H9 (cell line): Measurements from ENCODE around the gene RAI14. TPM values are rescaled to one million over a fixed set of nuclear protein-coding genes. Genes with fewer than 3 reads are reported as not detected.

Experiments used
- DNase-seq: peaks from one replicate; pipeline ENCODE4 v3.0.0-alpha.2; 2017
- H2AFZ ChIP-seq: one replicate; pipeline ENCODE4 v1.6.1; 2013; ENCODE audit warnings: mild to moderate bottlenecking, low read length, control low read depth, moderate library complexity
- H2AK5ac ChIP-seq: 2 replicates; pipeline ENCODE4 v1.6.1; 2013; ENCODE audit warnings: low read length, control low read depth, mixed read lengths; ENCODE audit not compliant: insufficient read length
- H2BK120ac ChIP-seq: one replicate; pipeline ENCODE4 v1.6.1; 2013; ENCODE audit warnings: low read depth, mild to moderate bottlenecking, low read length, control low read depth, inconsistent platforms; ENCODE audit not compliant: poor library complexity, severe bottlenecking
- H2BK12ac ChIP-seq: 2 replicates; pipeline ENCODE4 v1.6.1; 2013; ENCODE audit warnings: low read length, control low read depth, mixed read lengths, low read depth; ENCODE audit not compliant: insufficient read length
- H2BK15ac ChIP-seq: 2 replicates; pipeline ENCODE4 v1.6.1; 2013; ENCODE audit warnings: low read depth, low read length, control low read depth
- H2BK20ac ChIP-seq: one replicate; pipeline ENCODE4 v1.6.1; 2013; ENCODE audit warnings: low read depth, mild to moderate bottlenecking, low read length, control low read depth, inconsistent platforms; ENCODE audit not compliant: poor library complexity, severe bottlenecking
- H2BK5ac ChIP-seq: 2 replicates; pipeline ENCODE4 v1.6.1; 2013; ENCODE audit warnings: low read length, control low read depth, mixed read lengths; ENCODE audit not compliant: insufficient read length
- H3K14ac ChIP-seq: 2 replicates; pipeline ENCODE4 v1.6.1; 2013; ENCODE audit warnings: low read length, control low read depth; ENCODE audit not compliant: insufficient read depth
- H3K18ac ChIP-seq: 2 replicates; pipeline ENCODE4 v1.6.1; 2013; ENCODE audit warnings: low read depth, mild to moderate bottlenecking, mixed read lengths, low read length, control low read depth; ENCODE audit not compliant: insufficient read length
- H3K23ac ChIP-seq: 2 replicates; pipeline ENCODE4 v1.6.1; 2013; ENCODE audit warnings: low read length, control low read depth, mixed read lengths, low read depth; ENCODE audit not compliant: insufficient read length
- H3K23me2 ChIP-seq: 2 replicates; pipeline ENCODE4 v1.6.1; 2013; ENCODE audit warnings: low read depth, mild to moderate bottlenecking, mixed read lengths, low read length, control low read depth; ENCODE audit not compliant: insufficient read length, poor library complexity, severe bottlenecking
- H3K27ac ChIP-seq: 2 replicates; pipeline ENCODE4 v1.5.1; 2013; ENCODE audit warnings: low read length, control low read depth, mixed read lengths, low read depth; ENCODE audit not compliant: insufficient read length
- H3K27me3 ChIP-seq: 2 replicates; pipeline ENCODE4 v1.6.1; 2013; ENCODE audit warnings: low read length, control low read depth, inconsistent platforms; ENCODE audit not compliant: insufficient read depth
- H3K4ac ChIP-seq: 2 replicates; pipeline ENCODE4 v1.6.1; 2013; ENCODE audit warnings: low read depth, mild to moderate bottlenecking, control low read depth, inconsistent platforms, low read length, moderate library complexity
- H3K4me1 ChIP-seq: 2 replicates; pipeline ENCODE4 v1.6.1; 2013; ENCODE audit warnings: low read length, control low read depth, inconsistent platforms; ENCODE audit not compliant: insufficient read depth
- H3K4me2 ChIP-seq: 2 replicates; pipeline ENCODE4 v1.6.1; 2013; ENCODE audit warnings: low read length, control low read depth, mixed read lengths; ENCODE audit not compliant: insufficient read length, insufficient read depth
- H3K56ac ChIP-seq: 2 replicates; pipeline ENCODE4 v1.6.1; 2013; ENCODE audit warnings: low read depth, mild to moderate bottlenecking, mixed read lengths, low read length, control low read depth; ENCODE audit not compliant: insufficient read length
- H3K79me1 ChIP-seq: 2 replicates; pipeline ENCODE4 v1.6.1; 2013; ENCODE audit warnings: low read depth, mild to moderate bottlenecking, moderate library complexity, low read length, control low read depth, inconsistent platforms; ENCODE audit not compliant: insufficient read depth, poor library complexity, severe bottlenecking
- H3K79me2 ChIP-seq: 2 replicates; pipeline ENCODE4 v1.6.1; 2013; ENCODE audit warnings: low read length, control low read depth, inconsistent platforms; ENCODE audit not compliant: insufficient read depth
- H3K9ac ChIP-seq: 2 replicates; pipeline ENCODE4 v1.6.1; 2013; ENCODE audit warnings: low read length, control low read depth, mixed read lengths; ENCODE audit not compliant: insufficient read length; ENCODE audit errors: extremely low read depth
- H3K9me3 ChIP-seq: one replicate; pipeline ENCODE4 v1.6.1; 2013; ENCODE audit warnings: low read depth, low read length, inconsistent platforms; ENCODE audit not compliant: control insufficient read depth
- H3T11ph ChIP-seq: one replicate; pipeline ENCODE4 v1.6.1; 2013; ENCODE audit warnings: mild to moderate bottlenecking, low read length, control low read depth, inconsistent platforms
- H4K20me1 ChIP-seq: one replicate; pipeline ENCODE4 v1.6.1; 2013; ENCODE audit not compliant: control insufficient read depth, insufficient read length, insufficient read depth
- H4K5ac ChIP-seq: 2 replicates; pipeline ENCODE4 v1.6.1; 2013; ENCODE audit warnings: low read depth, mild to moderate bottlenecking, mixed read lengths, low read length, control low read depth; ENCODE audit not compliant: insufficient read length
- H4K8ac ChIP-seq: replicated peaks from 2 replicates; pipeline ENCODE4 v1.6.1; 2013; ENCODE audit warnings: low read length, control low read depth, mixed read lengths, low read depth; ENCODE audit not compliant: insufficient read length
- H4K91ac ChIP-seq: 2 replicates; pipeline ENCODE4 v1.6.1; 2013; ENCODE audit warnings: low read depth, mild to moderate bottlenecking, moderate library complexity, mixed read lengths, low read length, control low read depth; ENCODE audit not compliant: insufficient read length
- H3K27ac Mint-ChIP-seq, 3 experiments: 2 replicates in 2 of 3; 3 replicates in 1 of 3; pipeline ENCODE4 v1.8.0; 2020 to 2021; ENCODE audit warnings: mixed read lengths in 3 of 3, mild to moderate bottlenecking in 1 of 3, moderate library complexity in 1 of 3
- H3K27me3 Mint-ChIP-seq: 2 replicates; pipeline ENCODE4 v1.8.0; 2021; ENCODE audit warnings: low read depth, mild to moderate bottlenecking, moderate library complexity, mixed read lengths
- H3K36me3 Mint-ChIP-seq, 3 experiments: 2 replicates in 2 of 3; 3 replicates in 1 of 3; pipeline ENCODE4 v1.8.0; 2020 to 2021; ENCODE audit warnings: low read depth in 3 of 3, mixed read lengths in 3 of 3; ENCODE audit not compliant: insufficient read depth in 1 of 3
- H3K4me1 Mint-ChIP-seq, 2 experiments: 2 replicates each; pipeline ENCODE4 v1.8.0; 2020; ENCODE audit warnings: mixed read lengths in 2 of 2
- H3K4me3 Mint-ChIP-seq, 2 experiments: 2 replicates in 1 of 2; 3 replicates in 1 of 2; pipeline ENCODE4 v1.8.0; 2020 to 2021; ENCODE audit warnings: mild to moderate bottlenecking in 2 of 2, mixed read lengths in 2 of 2, moderate library complexity in 1 of 2
- H3K9me3 Mint-ChIP-seq, 2 experiments: 2 replicates in 1 of 2; 3 replicates in 1 of 2; pipeline ENCODE4 v1.8.0; 2020; ENCODE audit warnings: mild to moderate bottlenecking in 2 of 2, mixed read lengths in 2 of 2, moderate library complexity in 1 of 2
- CTCF ChIP-seq: fragments of 200-600 bp; sonication (generic); conservative IDR thresholded peaks from 3 replicates; pipeline ENCODE4 v1.8.0; 2021; ENCODE audit warnings: antibody characterized with exemption, mild to moderate bottlenecking
- WGBS: extraction: QIAGEN DNeasy Blood & Tissue Kit; methylation state at CpG from one replicate; pipeline ENCODE4 v1.1.7; 2013; ENCODE audit warnings: missing lambda C conversion rate, low lambda C conversion rate, mixed read lengths; ENCODE audit not compliant: insufficient read length; ENCODE audit errors: extremely low coverage; 5-methylcytosine and 5-hydroxymethylcytosine counted together
- total RNA-seq: library from RNA; stranded (reverse); gene quantifications from 2 replicates; pipeline ENCODE4 v1.2.1, GENCODE V29; 2021

RAI14 gene
- total RNA-seq, 1 experiment from 2014 or later = 127 TPM

GRCh38 chr5:34673463-34674125, 17.5 kb downstream of the RAI14 start:
- peaks cover 20% of the 10 kb centered on the region for H3K79me1 ChIP-seq
- no peak overlapping the region for H2BK20ac ChIP-seq
- no peak overlapping the region for H2AK5ac ChIP-seq
- H4K5ac ChIP-seq = no peak overlapping the region
- H3K9me3 Mint-ChIP-seq = no peaks in the 10 kb centered on the region
- H3K23ac ChIP-seq = no peak overlapping the region
- DNase-seq = no peak
- H3K23me2 ChIP-seq = no peaks in the 10 kb centered on the region
- H3K9ac ChIP-seq = no peak overlapping the region
- H2BK15ac ChIP-seq = no peak overlapping the region
- H2AFZ ChIP-seq = no peak overlapping the region
- H2BK120ac ChIP-seq = no peak overlapping the region
- H4K20me1 ChIP-seq = peaks cover 3% of the 10 kb centered on the region
- H4K91ac ChIP-seq = no peak overlapping the region
- no peak overlapping the region for H3K27ac ChIP-seq
- H3K4me3 Mint-ChIP-seq = no peak overlapping the region
- H3K56ac ChIP-seq = no peak overlapping the region
- TF ChIP-seq CTCF = no peak
- no peak overlapping the region for H3T11ph ChIP-seq
- H3K27me3 ChIP-seq = no peaks in the 10 kb centered on the region
- no peak overlapping the region for H3K4ac ChIP-seq
- peaks cover 71% of the 10 kb centered on the region for H3K79me2 ChIP-seq
- peaks cover 3 to 18% (median 4%) of the 10 kb centered on the region in 3 experiments; a peak in 4 of 7 replicates for H3K36me3 Mint-ChIP-seq
- no peaks in the 10 kb centered on the region for H3K9me3 ChIP-seq
- H3K4me1 Mint-ChIP-seq = peaks cover 35 to 40% of the 10 kb centered on the region in 2 experiments
- no peak overlapping the region for H4K8ac ChIP-seq
- no peak overlapping the region for H3K4me2 ChIP-seq
- H2BK12ac ChIP-seq = no peak overlapping the region
- no CpG with 5 or more reads among the region's 4 CpGs for WGBS
- H3K14ac ChIP-seq = no peak overlapping the region
- peak overlapping the region in 2 of 3 experiments; percentile 34 to 55; a peak in 1 of 7 replicates for H3K27ac Mint-ChIP-seq
- H3K27me3 Mint-ChIP-seq = no peaks in the 10 kb centered on the region
- no peak overlapping the region for H3K18ac ChIP-seq
- H3K4me1 ChIP-seq = peaks cover 16% of the 10 kb centered on the region
- H2BK5ac ChIP-seq = no peak overlapping the region
